B cell (primary cell): ENCODE measurements around the gene OR10Z1. TPM values are rescaled to one million over a fixed set of nuclear protein-coding genes. Genes with fewer than 3 reads are reported as not detected.

Experiments
- ATAC-seq: fragments of 200-7000 bp; cut with Tn5 transposase; one replicate; pipeline ENCODE4 v1.10.0; 2021; ENCODE audit warnings: low read depth, mild to moderate bottlenecking, moderate number of reproducible peaks, moderate library complexity
- CTCF ChIA-PET: fragments of 350-600 bp; sonication (Branson Sonifier 250); formaldehyde crosslinking; loops from one replicate; lab custom pipeline; 2021; ENCODE audit warnings: antibody characterized with exemption, inconsistent platforms; lab: Charles Lee
- POLR2A ChIA-PET: fragments of 350-600 bp; sonication (Branson Sonifier 250); formaldehyde crosslinking; loops from one replicate; lab custom pipeline; 2021; ENCODE audit warnings: antibody characterized with exemption; lab: Charles Lee
- DNase-seq: peaks from one replicate; pipeline ENCODE4 v3.0.0; 2013
- H2AFZ ChIP-seq: 2 replicates; pipeline ENCODE4 v1.6.1; 2012; ENCODE audit warnings: mild to moderate bottlenecking, low read depth, low read length; ENCODE audit not compliant: insufficient read depth, poor library complexity, severe bottlenecking
- H3K27ac ChIP-seq, 2 donors: 1 replicate in 1 of 2; 2 replicates in 1 of 2; pipeline ENCODE4 v1.5.1; 2012 to 2013; ENCODE audit warnings: low read length in 2 of 2, mild to moderate bottlenecking in 2 of 2, moderate library complexity in 1 of 2
- H3K27me3 ChIP-seq, 4 experiments: fragments of 200-600 bp in 1 of 4; sonication (generic) in 1 of 4; replicated peaks in 1 of 4; 1 replicate in 2 of 4; 2 replicates in 2 of 4; pipeline versions ENCODE4 v1.6.1 to v1.7.0; 2013 to 2016; ENCODE audit warnings: low read length in 3 of 4, mild to moderate bottlenecking in 2 of 4, mixed read lengths in 1 of 4, moderate library complexity in 1 of 4; ENCODE audit not compliant: insufficient read depth in 4 of 4, control insufficient read depth in 3 of 4; ENCODE audit errors: control extremely low read depth in 1 of 4
- H3K36me3 ChIP-seq, 2 experiments: replicated peaks in 1 of 2; 1 replicate in 1 of 2; 2 replicates in 1 of 2; pipeline versions ENCODE4 v1.6.1 to v1.7.1; 2013; ENCODE audit warnings: low read length in 1 of 2; ENCODE audit not compliant: insufficient read depth in 2 of 2, control insufficient read depth in 1 of 2; ENCODE audit errors: control extremely low read depth in 1 of 2, extremely low read depth in 1 of 2
- H3K4me1 ChIP-seq, 2 donors: fragments of 200-600 bp in 1 of 2; sonication (generic) in 1 of 2; 1 replicate in 1 of 2; 2 replicates in 1 of 2; pipeline versions ENCODE4 v1.5.1 to v1.6.1; 2013 to 2017; ENCODE audit warnings: low read length in 2 of 2; ENCODE audit not compliant: control insufficient read depth in 2 of 2, insufficient read depth in 2 of 2
- H3K4me2 ChIP-seq: replicated peaks from 2 replicates; pipeline ENCODE3; 2012; ENCODE audit warnings: mild to moderate bottlenecking, low read depth, low read length; ENCODE audit not compliant: poor library complexity, severe bottlenecking
- H3K4me3 ChIP-seq, 5 experiments: fragments of 200-600 bp in 1 of 5; sonication (generic) in 1 of 5; 1 replicate in 3 of 5; 2 replicates in 2 of 5; pipeline versions ENCODE4 v1.5.1 to v1.7.0; 2011 to 2016; ENCODE audit warnings: low read length in 4 of 5, mild to moderate bottlenecking in 4 of 5, low read depth in 2 of 5, control low read depth in 1 of 5, moderate library complexity in 1 of 5; ENCODE audit not compliant: insufficient read depth in 1 of 5; ENCODE audit errors: control extremely low read depth in 1 of 5, extremely low read depth in 1 of 5
- H3K79me2 ChIP-seq: fragments of 200-600 bp; sonication (generic); one replicate; pipeline ENCODE4 v1.6.0; 2016; ENCODE audit warnings: low read length; ENCODE audit not compliant: control insufficient read depth, insufficient read depth
- H3K9ac ChIP-seq: fragments of 200-600 bp; sonication (generic); 2 replicates; pipeline ENCODE4 v1.6.1; 2017; ENCODE audit warnings: mild to moderate bottlenecking, low read length, moderate library complexity
- H3K9me3 ChIP-seq, 3 donors: one replicate each; pipeline versions ENCODE4 v1.6.1 to v1.7.1; 2013; ENCODE audit warnings: low read length in 2 of 3; ENCODE audit not compliant: control insufficient read depth in 2 of 3, insufficient read depth in 1 of 3; ENCODE audit errors: control extremely low read depth in 1 of 3
- H4K20me1 ChIP-seq: 2 replicates; pipeline ENCODE4 v1.6.0; 2012; ENCODE audit warnings: mild to moderate bottlenecking, low read length; ENCODE audit not compliant: insufficient read depth, control insufficient read depth, poor library complexity, severe bottlenecking
- H3K27ac Mint-ChIP-seq: one replicate; pipeline ENCODE4 v1.8.0; 2021; ENCODE audit warnings: mixed read lengths
- H3K27me3 Mint-ChIP-seq: one replicate; pipeline ENCODE4 v1.8.0; 2021; ENCODE audit warnings: mixed read lengths
- H3K4me1 Mint-ChIP-seq: one replicate; pipeline ENCODE4 v1.8.0; 2021; ENCODE audit warnings: mixed read lengths
- H3K4me3 Mint-ChIP-seq: one replicate; pipeline ENCODE4 v1.8.0; 2021; ENCODE audit warnings: mixed read lengths
- H3K9me3 Mint-ChIP-seq: one replicate; pipeline ENCODE4 v1.8.0; 2022; ENCODE audit warnings: mixed read lengths; ENCODE audit not compliant: insufficient read depth
- EZH2 ChIP-seq: IDR thresholded peaks from 2 replicates; pipeline ENCODE4 v1.6.1; 2012; ENCODE audit warnings: borderline replicate concordance, low read depth, mild to moderate bottlenecking, moderate library complexity, low read length; ENCODE audit not compliant: insufficient read depth, poor library complexity, severe bottlenecking
- WGBS: methylation state at CpG from one replicate; pipeline ENCODE4 v1.1.5; 2013; ENCODE audit warnings: missing lambda C conversion rate; ENCODE audit not compliant: insufficient coverage; 5-methylcytosine and 5-hydroxymethylcytosine counted together
- intact Hi-C: fragments of 100-400 bp; cut with micrococcal nuclease; formaldehyde crosslinking; loops from one replicate; pipeline ENCODE4 v1.10.0; 2022
- polyA plus RNA-seq: library from polyadenylated mRNA; depleted of rRNA; stranded (reverse); fragments of >200 nt; gene quantifications from 2 replicates; pipeline ENCODE4 v1.2.3, GENCODE V29; 2012
- total RNA-seq, 2 donors: library from RNA; stranded (reverse); fragments of 120-200 nt in 1 of 2; gene quantifications; 1 replicate in 1 of 2; 2 replicates in 1 of 2; pipeline versions ENCODE4 v1.2.3 to v1.2.4, GENCODE V29; 2013 to 2022
- TF ChIP-seq, protein P1 (sequence below): fragments of 200-600 bp; IDR thresholded peaks from one replicate; pipeline ENCODE4 v1.8.0; 2022; ENCODE audit warnings: antibody characterized with exemption, mild to moderate bottlenecking

The OR10Z1 gene
- total and polyA plus RNA-seq, 2 donors (not counting 1 experiment from before 2014, with no cell fraction given): not detected

GRCh38 chr1:158563853-158564252 is 41.2 kb upstream of the OR10Z1 start:
- H3K79me2 ChIP-seq: no peaks in the 10 kb centered on the region
- H3K27ac Mint-ChIP-seq: no peak overlapping the region
- H3K9me3 Mint-ChIP-seq: peaks cover 3% of the 10 kb centered on the region
- H3K4me3 ChIP-seq: no peak overlapping the region
- ChIA-PET CTCF (no interaction called here), POLR2A (no interaction called here)
- peak overlapping the region; percentile 38 for H3K4me3 Mint-ChIP-seq
- peak; percentile 25 for DNase-seq
- TF ChIP-seq EZH2: no peak
- TF ChIP-seq, protein P1, sequence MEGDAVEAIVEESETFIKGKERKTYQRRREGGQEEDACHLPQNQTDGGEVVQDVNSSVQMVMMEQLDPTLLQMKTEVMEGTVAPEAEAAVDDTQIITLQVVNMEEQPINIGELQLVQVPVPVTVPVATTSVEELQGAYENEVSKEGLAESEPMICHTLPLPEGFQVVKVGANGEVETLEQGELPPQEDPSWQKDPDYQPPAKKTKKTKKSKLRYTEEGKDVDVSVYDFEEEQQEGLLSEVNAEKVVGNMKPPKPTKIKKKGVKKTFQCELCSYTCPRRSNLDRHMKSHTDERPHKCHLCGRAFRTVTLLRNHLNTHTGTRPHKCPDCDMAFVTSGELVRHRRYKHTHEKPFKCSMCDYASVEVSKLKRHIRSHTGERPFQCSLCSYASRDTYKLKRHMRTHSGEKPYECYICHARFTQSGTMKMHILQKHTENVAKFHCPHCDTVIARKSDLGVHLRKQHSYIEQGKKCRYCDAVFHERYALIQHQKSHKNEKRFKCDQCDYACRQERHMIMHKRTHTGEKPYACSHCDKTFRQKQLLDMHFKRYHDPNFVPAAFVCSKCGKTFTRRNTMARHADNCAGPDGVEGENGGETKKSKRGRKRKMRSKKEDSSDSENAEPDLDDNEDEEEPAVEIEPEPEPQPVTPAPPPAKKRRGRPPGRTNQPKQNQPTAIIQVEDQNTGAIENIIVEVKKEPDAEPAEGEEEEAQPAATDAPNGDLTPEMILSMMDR: no peak
- H2AFZ ChIP-seq: no peak overlapping the region
- peaks cover 9 to 14% of the 10 kb centered on the region in 2 donors for H3K4me1 ChIP-seq
- peaks cover 0 to 4% (median 0%) of the 10 kb centered on the region in 3 donors for H3K9me3 ChIP-seq
- WGBS: no CpG with 5 or more reads among the region's 2 CpGs
- H3K4me2 ChIP-seq: peak overlapping the region; percentile 50
- H3K9ac ChIP-seq: no peak overlapping the region
- H3K36me3 ChIP-seq: no peaks in the 10 kb centered on the region
- H3K4me1 Mint-ChIP-seq: peaks cover 15% of the 10 kb centered on the region
- no peak for ATAC-seq
- peaks cover 10% of the 10 kb centered on the region for H3K27me3 Mint-ChIP-seq
- no peak overlapping the region for H3K27ac ChIP-seq
- peaks cover 0 to 4% (median 0%) of the 10 kb centered on the region in 4 experiments for H3K27me3 ChIP-seq
- H4K20me1 ChIP-seq: no peaks in the 10 kb centered on the region
- intact Hi-C loops: no loop called here

- intact Hi-C loops: no loop called here
- Histone ChIP-seq H3K27me3 (peaks cover 0 to 4% (median 0%) of the 10 kb centered on the region in 4 experiments), H3K79me2 (no peaks in the 10 kb centered on the region), H3K36me3 (no peaks in the 10 kb centered on the region), H3K4me3 (peak overlapping the region in 1 of 5 experiments; percentile 9), H3K4me2 (peak overlapping the region; percentile 50), H3K27ac (peak overlapping the region in 1 of 2 donors; percentile 2), H3K9ac (no peak overlapping the region), H2AFZ (peak overlapping the region; percentile 27), H3K4me1 (peaks cover 9 to 14% of the 10 kb centered on the region in 2 donors), H4K20me1 (no peaks in the 10 kb centered on the region), H3K9me3 (peaks cover 0 to 4% (median 0%) of the 10 kb centered on the region in 3 donors)
- H3K4me1 Mint-ChIP-seq: peaks cover 15% of the 10 kb centered on the region
- ATAC-seq (no peak), DNase-seq (peak; percentile 33)
- TF ChIP-seq, protein P1: no peak
- no peak for TF ChIP-seq EZH2
- no peak overlapping the region for H3K27ac Mint-ChIP-seq
- CTCF ChIA-PET: no interaction called here
- H3K9me3 Mint-ChIP-seq: peaks cover 3% of the 10 kb centered on the region
- no CpG with 5 or more reads among the region's 2 CpGs for WGBS
- H3K4me3 Mint-ChIP-seq: no peak overlapping the region
- H3K27me3 Mint-ChIP-seq: peaks cover 9% of the 10 kb centered on the region
- POLR2A ChIA-PET: no interaction called here
Measured at GRCh38 chr1:158564608-158565007, 40.5 kb upstream of the OR10Z1 start.
